GM23338 (cell line): ENCODE measurements around the gene DGKH. TPM values are rescaled to one million over a fixed set of nuclear protein-coding genes. Genes with fewer than 3 reads are reported as not detected.

ENCODE experiments used
- ATAC-seq: fragments of 200-7000 bp; cut with Tn5 transposase; 3 replicates; pipeline ENCODE4 v1.9.1; 2020
- DNase-seq: peaks from one replicate; pipeline ENCODE4 v3.0.0-alpha.2; 2015; ENCODE audit warnings: low spot score
- H2AFZ ChIP-seq: fragments of 200-600 bp; sonication (generic); 2 replicates; pipeline ENCODE4 v1.8.0; 2016; ENCODE audit warnings: antibody characterized with exemption, mild to moderate bottlenecking, moderate library complexity
- H3F3A ChIP-seq: fragments of 200-600 bp; sonication (generic); replicated peaks from 2 replicates; pipeline ENCODE4 v1.8.0; 2017; ENCODE audit warnings: antibody characterized with exemption, mixed run types, low read depth
- H3K27ac ChIP-seq: fragments of 200-600 bp; sonication (generic); 2 replicates; pipeline ENCODE4 v1.6.1; 2016; ENCODE audit warnings: low read depth
- H3K27me3 ChIP-seq: fragments of 200-600 bp; sonication (generic); 2 replicates; pipeline ENCODE4 v1.8.0; 2016; ENCODE audit warnings: mild to moderate bottlenecking, mixed run types, moderate library complexity; ENCODE audit not compliant: insufficient read depth
- H3K36me3 ChIP-seq: fragments of 200-600 bp; sonication (generic); 2 replicates; pipeline ENCODE4 v1.8.0; 2016; ENCODE audit warnings: mild to moderate bottlenecking; ENCODE audit not compliant: insufficient read depth
- H3K4me1 ChIP-seq: fragments of 200-600 bp; sonication (generic); 2 replicates; pipeline ENCODE4 v1.8.0; 2016; ENCODE audit warnings: mild to moderate bottlenecking, moderate library complexity; ENCODE audit not compliant: insufficient read depth
- H3K4me2 ChIP-seq: fragments of 200-600 bp; sonication (generic); 2 replicates; pipeline ENCODE4 v1.7.1; 2017; ENCODE audit warnings: mixed run types
- H3K4me3 ChIP-seq: fragments of 200-600 bp; sonication (generic); 2 replicates; pipeline ENCODE4 v1.6.1; 2016; ENCODE audit warnings: mixed run types
- H3K79me2 ChIP-seq: fragments of 200-600 bp; sonication (generic); replicated peaks from 2 replicates; pipeline ENCODE4 v1.8.0; 2017; ENCODE audit warnings: mild to moderate bottlenecking; ENCODE audit not compliant: insufficient read depth
- H3K9me2 ChIP-seq: fragments of 200-600 bp; sonication (generic); 2 replicates; pipeline ENCODE4 v1.8.0; 2017; ENCODE audit not compliant: insufficient read depth
- H4K20me1 ChIP-seq: fragments of 200-600 bp; sonication (generic); replicated peaks from 2 replicates; pipeline ENCODE4 v1.8.0; 2017; ENCODE audit warnings: mild to moderate bottlenecking; ENCODE audit not compliant: insufficient read depth
- H3K27ac Mint-ChIP-seq: 2 replicates; pipeline ENCODE4 v1.8.0; 2020; ENCODE audit warnings: inconsistent platforms, mild to moderate bottlenecking, moderate library complexity, mixed read lengths
- H3K27me3 Mint-ChIP-seq: 3 replicates; pipeline ENCODE4 v1.8.0; 2022; ENCODE audit warnings: low read depth, mild to moderate bottlenecking, moderate library complexity, mixed read lengths, inconsistent platforms; ENCODE audit not compliant: insufficient read depth, poor library complexity
- H3K36me3 Mint-ChIP-seq: 3 replicates; pipeline ENCODE4 v1.8.0; 2021; ENCODE audit warnings: low read depth, mild to moderate bottlenecking, inconsistent platforms, moderate library complexity, mixed read lengths
- H3K4me1 Mint-ChIP-seq: 3 replicates; pipeline ENCODE4 v1.8.0; 2020; ENCODE audit warnings: mild to moderate bottlenecking, inconsistent platforms, mixed read lengths
- H3K4me3 Mint-ChIP-seq: 3 replicates; pipeline ENCODE4 v1.8.0; 2021; ENCODE audit warnings: moderate library complexity, mild to moderate bottlenecking, inconsistent platforms, mixed read lengths
- H3K9me3 Mint-ChIP-seq: 3 replicates; pipeline ENCODE4 v1.8.0; 2020; ENCODE audit warnings: moderate library complexity, mild to moderate bottlenecking, inconsistent platforms, mixed read lengths
- EZH2phosphoT487 ChIP-seq: fragments of 200-600 bp; sonication (generic); IDR thresholded peaks from one replicate; pipeline ENCODE4 v1.8.1; 2018; ENCODE audit warnings: antibody characterized with exemption; ENCODE audit not compliant: unreplicated experiment
- JUNB ChIP-seq: IDR thresholded peaks from one replicate; pipeline ENCODE4 v1.6.1; 2016; ENCODE audit warnings: antibody characterized with exemption; ENCODE audit not compliant: unreplicated experiment
- NANOG ChIP-seq: IDR thresholded peaks from 2 replicates; pipeline ENCODE4 v1.6.1; 2016; ENCODE audit warnings: antibody characterized with exemption, borderline replicate concordance
- POLR2AphosphoS5 ChIP-seq: IDR thresholded peaks from 2 replicates; pipeline ENCODE4 v1.6.1; 2016; ENCODE audit warnings: antibody characterized with exemption, low read depth
- STAT1 ChIP-seq: IDR thresholded peaks from one replicate; pipeline ENCODE4 v1.6.1; 2016; ENCODE audit warnings: antibody characterized with exemption; ENCODE audit not compliant: unreplicated experiment
- ZNF114 ChIP-seq: fragments of 250-450 bp; sonication (Bioruptor Pico); IDR thresholded peaks from 2 replicates; pipeline ENCODE4 v1.5.0; 2020; ENCODE audit warnings: mild to moderate bottlenecking, moderate library complexity
- ZNF331 ChIP-seq: fragments of 250-450 bp; sonication (Bioruptor Pico); IDR thresholded peaks from 2 replicates; pipeline ENCODE4 v1.5.0; 2020; ENCODE audit warnings: low read depth, mild to moderate bottlenecking, moderate library complexity
- polyA plus RNA-seq: library from polyadenylated mRNA; unstranded; fragments of >200 nt; fragmentation: Nextera tagmentation; extraction: Ambion mirVana; gene quantifications from 2 replicates; pipeline ENCODE4 v1.2.1, GENCODE V29; 2016
- total RNA-seq: library from RNA; depleted of rRNA; stranded (reverse); fragments of >200 nt; shearing (Covaris generic); gene quantifications from 2 replicates; pipeline ENCODE4 v1.2.3, GENCODE V29; 2014
- TF ChIP-seq, protein P1 (sequence below), 2 experiments: fragments of 200-600 bp in 1 of 2; sonication (generic) in 1 of 2; conservative IDR thresholded peaks; 2 replicates each; pipeline versions ENCODE4 v1.5.1 to v1.6.1; 2016 to 2017; ENCODE audit warnings: antibody characterized with exemption in 2 of 2, low read depth in 2 of 2, mild to moderate bottlenecking in 2 of 2, moderate library complexity in 1 of 2
- TF ChIP-seq, protein P2 (sequence below): IDR thresholded peaks from 2 replicates; pipeline ENCODE4 v1.6.1; 2016; ENCODE audit warnings: antibody characterized with exemption
- TF ChIP-seq, protein P3 (sequence below): IDR thresholded peaks from one replicate; pipeline ENCODE4 v1.6.1; 2018; ENCODE audit warnings: antibody characterized with exemption; ENCODE audit not compliant: unreplicated experiment

Gene DGKH
- total and polyA plus RNA-seq, 2 experiments from 2014 or later: 2.1 to 7.5 TPM

DNA sequence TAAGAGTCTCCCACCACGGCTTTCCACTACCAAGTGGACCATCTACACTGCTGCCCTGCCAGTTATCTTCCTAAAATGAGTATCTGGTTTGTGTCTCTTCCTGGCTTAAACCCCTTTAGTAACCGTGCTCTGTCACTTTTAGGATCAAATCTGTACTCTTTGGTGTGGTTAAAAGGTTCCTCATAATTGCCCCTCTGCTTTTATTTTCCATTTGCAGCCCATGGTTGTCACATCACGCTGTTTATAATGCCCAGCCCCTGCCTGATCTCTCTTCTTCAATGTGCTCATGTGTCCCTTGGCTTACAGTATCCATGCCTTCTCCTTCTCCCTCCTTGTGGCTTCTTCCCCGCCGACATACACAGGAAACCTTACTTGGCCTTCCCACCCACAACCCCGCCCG is 100.1 kb downstream of the DGKH start (continued):
- TF ChIP-seq, protein P1, sequence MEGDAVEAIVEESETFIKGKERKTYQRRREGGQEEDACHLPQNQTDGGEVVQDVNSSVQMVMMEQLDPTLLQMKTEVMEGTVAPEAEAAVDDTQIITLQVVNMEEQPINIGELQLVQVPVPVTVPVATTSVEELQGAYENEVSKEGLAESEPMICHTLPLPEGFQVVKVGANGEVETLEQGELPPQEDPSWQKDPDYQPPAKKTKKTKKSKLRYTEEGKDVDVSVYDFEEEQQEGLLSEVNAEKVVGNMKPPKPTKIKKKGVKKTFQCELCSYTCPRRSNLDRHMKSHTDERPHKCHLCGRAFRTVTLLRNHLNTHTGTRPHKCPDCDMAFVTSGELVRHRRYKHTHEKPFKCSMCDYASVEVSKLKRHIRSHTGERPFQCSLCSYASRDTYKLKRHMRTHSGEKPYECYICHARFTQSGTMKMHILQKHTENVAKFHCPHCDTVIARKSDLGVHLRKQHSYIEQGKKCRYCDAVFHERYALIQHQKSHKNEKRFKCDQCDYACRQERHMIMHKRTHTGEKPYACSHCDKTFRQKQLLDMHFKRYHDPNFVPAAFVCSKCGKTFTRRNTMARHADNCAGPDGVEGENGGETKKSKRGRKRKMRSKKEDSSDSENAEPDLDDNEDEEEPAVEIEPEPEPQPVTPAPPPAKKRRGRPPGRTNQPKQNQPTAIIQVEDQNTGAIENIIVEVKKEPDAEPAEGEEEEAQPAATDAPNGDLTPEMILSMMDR (conservative IDR thresholded peaks at IDR 0.05; ENCODE audit: low read depth in 2 of 2): no peak
- TF ChIP-seq ZNF114 (CRISPR knock-in tag) (no peak), EZH2phosphoT487 (no peak)

DNA sequence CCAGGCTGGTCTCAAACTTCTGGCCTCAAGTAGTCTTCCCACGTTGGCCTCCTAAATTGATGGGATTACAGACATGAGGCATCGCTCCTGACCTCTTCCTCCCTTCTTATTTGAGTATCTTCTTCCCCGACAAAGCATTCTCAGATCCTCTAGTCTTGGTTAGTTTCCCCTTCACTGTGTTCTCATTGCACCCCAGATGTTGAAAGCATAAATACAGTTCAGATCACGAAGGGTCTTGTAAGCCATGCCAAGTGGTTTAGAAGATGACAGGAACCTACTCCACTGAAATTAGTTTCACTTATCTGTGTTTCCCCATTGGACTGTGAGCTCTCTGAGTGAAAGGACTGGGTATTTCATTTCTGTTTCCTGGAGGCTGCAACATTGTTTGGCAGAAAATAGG is 100.7 kb downstream of the DGKH start:
- DNase-seq: no peak
- H3K4me3 ChIP-seq: no peak overlapping the region
- H3K79me2 ChIP-seq: no peaks in the 10 kb centered on the region
- TF ChIP-seq NANOG: no peak
- TF ChIP-seq, protein P2, sequence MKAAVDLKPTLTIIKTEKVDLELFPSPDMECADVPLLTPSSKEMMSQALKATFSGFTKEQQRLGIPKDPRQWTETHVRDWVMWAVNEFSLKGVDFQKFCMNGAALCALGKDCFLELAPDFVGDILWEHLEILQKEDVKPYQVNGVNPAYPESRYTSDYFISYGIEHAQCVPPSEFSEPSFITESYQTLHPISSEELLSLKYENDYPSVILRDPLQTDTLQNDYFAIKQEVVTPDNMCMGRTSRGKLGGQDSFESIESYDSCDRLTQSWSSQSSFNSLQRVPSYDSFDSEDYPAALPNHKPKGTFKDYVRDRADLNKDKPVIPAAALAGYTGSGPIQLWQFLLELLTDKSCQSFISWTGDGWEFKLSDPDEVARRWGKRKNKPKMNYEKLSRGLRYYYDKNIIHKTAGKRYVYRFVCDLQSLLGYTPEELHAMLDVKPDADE: no peak
- no peak for TF ChIP-seq STAT1
- TF ChIP-seq, protein P3, sequence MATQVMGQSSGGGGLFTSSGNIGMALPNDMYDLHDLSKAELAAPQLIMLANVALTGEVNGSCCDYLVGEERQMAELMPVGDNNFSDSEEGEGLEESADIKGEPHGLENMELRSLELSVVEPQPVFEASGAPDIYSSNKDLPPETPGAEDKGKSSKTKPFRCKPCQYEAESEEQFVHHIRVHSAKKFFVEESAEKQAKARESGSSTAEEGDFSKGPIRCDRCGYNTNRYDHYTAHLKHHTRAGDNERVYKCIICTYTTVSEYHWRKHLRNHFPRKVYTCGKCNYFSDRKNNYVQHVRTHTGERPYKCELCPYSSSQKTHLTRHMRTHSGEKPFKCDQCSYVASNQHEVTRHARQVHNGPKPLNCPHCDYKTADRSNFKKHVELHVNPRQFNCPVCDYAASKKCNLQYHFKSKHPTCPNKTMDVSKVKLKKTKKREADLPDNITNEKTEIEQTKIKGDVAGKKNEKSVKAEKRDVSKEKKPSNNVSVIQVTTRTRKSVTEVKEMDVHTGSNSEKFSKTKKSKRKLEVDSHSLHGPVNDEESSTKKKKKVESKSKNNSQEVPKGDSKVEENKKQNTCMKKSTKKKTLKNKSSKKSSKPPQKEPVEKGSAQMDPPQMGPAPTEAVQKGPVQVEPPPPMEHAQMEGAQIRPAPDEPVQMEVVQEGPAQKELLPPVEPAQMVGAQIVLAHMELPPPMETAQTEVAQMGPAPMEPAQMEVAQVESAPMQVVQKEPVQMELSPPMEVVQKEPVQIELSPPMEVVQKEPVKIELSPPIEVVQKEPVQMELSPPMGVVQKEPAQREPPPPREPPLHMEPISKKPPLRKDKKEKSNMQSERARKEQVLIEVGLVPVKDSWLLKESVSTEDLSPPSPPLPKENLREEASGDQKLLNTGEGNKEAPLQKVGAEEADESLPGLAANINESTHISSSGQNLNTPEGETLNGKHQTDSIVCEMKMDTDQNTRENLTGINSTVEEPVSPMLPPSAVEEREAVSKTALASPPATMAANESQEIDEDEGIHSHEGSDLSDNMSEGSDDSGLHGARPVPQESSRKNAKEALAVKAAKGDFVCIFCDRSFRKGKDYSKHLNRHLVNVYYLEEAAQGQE: no peak
- peak overlapping the region; percentile 18; the same call in 1 of the 2 replicates for H3K27ac Mint-ChIP-seq
- no peak overlapping the region for H3K4me2 ChIP-seq
- no peaks in the 10 kb centered on the region for H3K9me2 ChIP-seq
- no peaks in the 10 kb centered on the region for H3K9me3 Mint-ChIP-seq
- no peaks in the 10 kb centered on the region for H3F3A ChIP-seq
- no peaks in the 10 kb centered on the region for H3K36me3 ChIP-seq
- H3K27me3 ChIP-seq: no peaks in the 10 kb centered on the region
- H3K4me1 Mint-ChIP-seq: peaks cover 9% of the 10 kb centered on the region; the same call in 2 of the 3 replicates
- H3K4me3 Mint-ChIP-seq: no peak overlapping the region
- H4K20me1 ChIP-seq: no peaks in the 10 kb centered on the region
- no peak overlapping the region for H3K27ac ChIP-seq
- H2AFZ ChIP-seq: no peak overlapping the region
- H3K4me1 ChIP-seq: no peaks in the 10 kb centered on the region
- ATAC-seq: no peak
- H3K36me3 Mint-ChIP-seq: no peaks in the 10 kb centered on the region; the same call in 2 of the 3 replicates
- H3K27me3 Mint-ChIP-seq: peaks cover 2% of the 10 kb centered on the region

DNA sequence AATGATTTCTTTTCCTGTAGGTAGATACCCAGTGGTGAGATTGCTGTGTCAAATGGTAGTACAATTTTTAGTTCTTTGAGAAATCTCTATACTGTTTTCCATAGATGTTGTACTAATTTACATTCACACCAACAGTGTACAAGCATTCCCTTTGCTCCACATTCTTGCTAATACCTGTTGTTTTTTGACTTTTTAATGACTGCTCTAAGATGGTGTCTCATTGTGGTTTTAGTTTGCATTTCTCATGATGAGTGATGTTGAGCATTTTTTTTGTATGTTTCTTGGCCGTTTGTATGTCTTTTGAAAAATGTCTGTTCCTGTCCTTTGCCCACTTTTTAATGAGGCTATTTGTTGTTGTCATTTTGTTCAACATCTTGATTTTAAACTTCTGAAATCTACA is 103.3 kb downstream of the DGKH start:
- H3K27ac ChIP-seq: no peak overlapping the region
- H3K4me2 ChIP-seq: no peak overlapping the region
- no peaks in the 10 kb centered on the region for H3K4me1 ChIP-seq
- Mint-ChIP-seq H3K27me3 (no peaks in the 10 kb centered on the region), H3K27ac (no peak overlapping the region), H3K4me3 (no peak overlapping the region), H3K9me3 (no peaks in the 10 kb centered on the region), H3K4me1 (peaks cover 9% of the 10 kb centered on the region; the same call in 2 of the 3 replicates), H3K36me3 (peaks cover 3% of the 10 kb centered on the region; the same call in 2 of the 3 replicates)
- DNase-seq: no peak
- H3F3A ChIP-seq: no peaks in the 10 kb centered on the region
- no peaks in the 10 kb centered on the region for H3K79me2 ChIP-seq
- no peak for ATAC-seq
- H3K4me3 ChIP-seq: no peak overlapping the region
- no peaks in the 10 kb centered on the region for H3K27me3 ChIP-seq
- no peak overlapping the region for H2AFZ ChIP-seq
- no peaks in the 10 kb centered on the region for H4K20me1 ChIP-seq
- no peaks in the 10 kb centered on the region for H3K36me3 ChIP-seq
- H3K9me2 ChIP-seq: no peaks in the 10 kb centered on the region
- TF ChIP-seq ZNF331 (CRISPR knock-in tag) (no peak), STAT1 (no peak), JUNB (no peak), POLR2AphosphoS5 (no peak)
- TF ChIP-seq, protein P3: no peak
